Fibroblast of lung (primary cell): ENCODE measurements around the gene ZNF608. TPM values are rescaled to one million over a fixed set of nuclear protein-coding genes. Genes with fewer than 3 reads are reported as not detected.
A peak's percentile ranks its signal among the peaks of the same experiment; 100 is the strongest.

ENCODE experiments used
- DNase-seq, 2 donors: peaks; one replicate each; pipeline versions ENCODE4 v3.0.0 to v3.0.0-alpha.2; 2010; ENCODE audit warnings: low read depth in 2 of 2
- H2AFZ ChIP-seq: 2 replicates; pipeline ENCODE4 v1.5.1; 2012; ENCODE audit warnings: low read length, control low read depth, inconsistent platforms
- H3K27ac ChIP-seq: 2 replicates; pipeline ENCODE4 v1.5.1; 2011; ENCODE audit warnings: low read length, control low read depth; ENCODE audit not compliant: insufficient read depth
- H3K27me3 ChIP-seq: 2 replicates; pipeline ENCODE4 v1.5.1; 2011; ENCODE audit warnings: mild to moderate bottlenecking, low read length; ENCODE audit not compliant: control insufficient read depth, insufficient read depth
- H3K36me3 ChIP-seq: 2 replicates; pipeline ENCODE4 v1.5.1; 2011; ENCODE audit warnings: low read length; ENCODE audit not compliant: control insufficient read depth, insufficient read depth
- H3K4me1 ChIP-seq: 2 replicates; pipeline ENCODE4 v1.5.1; 2011; ENCODE audit warnings: low read length; ENCODE audit not compliant: control insufficient read depth, insufficient read depth; ENCODE audit errors: extremely low read depth
- H3K4me2 ChIP-seq: 2 replicates; pipeline ENCODE4 v1.5.1; 2011; ENCODE audit warnings: low read length, control low read depth; ENCODE audit not compliant: insufficient read depth; ENCODE audit errors: extremely low read depth
- H3K4me3 ChIP-seq, 4 experiments: fragments of 200-600 bp in 1 of 4; sonication (generic) in 1 of 4; replicated peaks in 1 of 4; 2 replicates each; pipeline ENCODE4 v1.5.1; 2011 to 2016; ENCODE audit warnings: low read length in 4 of 4, low read depth in 3 of 4, mild to moderate bottlenecking in 3 of 4, control low read depth in 2 of 4, inconsistent platforms in 1 of 4, mixed read lengths in 1 of 4; ENCODE audit not compliant: insufficient read depth in 1 of 4; ENCODE audit errors: control extremely low read depth in 1 of 4
- H3K79me2 ChIP-seq: 2 replicates; pipeline ENCODE4 v1.5.1; 2012; ENCODE audit warnings: mild to moderate bottlenecking, low read length, inconsistent platforms; ENCODE audit not compliant: control insufficient read depth, insufficient read depth
- H3K9ac ChIP-seq: 2 replicates; pipeline ENCODE4 v1.5.1; 2011; ENCODE audit warnings: mild to moderate bottlenecking, low read length, control low read depth; ENCODE audit not compliant: insufficient read depth
- H3K9me3 ChIP-seq: 2 replicates; pipeline ENCODE4 v1.5.1; 2012; ENCODE audit warnings: low read depth, low read length; ENCODE audit not compliant: control insufficient read depth, insufficient read depth
- H4K20me1 ChIP-seq: 2 replicates; pipeline ENCODE4 v1.5.1; 2011; ENCODE audit warnings: low read length; ENCODE audit not compliant: control insufficient read depth, insufficient read depth; ENCODE audit errors: extremely low read depth
- EZH2 ChIP-seq: IDR thresholded peaks from 2 replicates; pipeline ENCODE4 v1.5.1; 2012; ENCODE audit warnings: low read length, control low read depth, mild to moderate bottlenecking; ENCODE audit errors: missing control alignments
- polyA plus RNA-seq, 2 donors: library from polyadenylated mRNA; depleted of rRNA in 1 of 2; stranded (reverse) in 1 of 2; unstranded in 1 of 2; fragments of >200 nt; gene quantifications; 2 replicates each; pipeline ENCODE4 v1.2.1, GENCODE V29; 2011 to 2012; ENCODE audit warnings: missing spikeins in 1 of 2
- total RNA-seq: library from RNA; depleted of rRNA; stranded (reverse); fragments of >200 nt; gene quantifications from 2 replicates; pipeline ENCODE4 v1.2.1, GENCODE V29; 2014
- TF ChIP-seq, protein P1 (sequence below), 2 donors: IDR thresholded peaks in 1 of 2; conservative IDR thresholded peaks in 1 of 2; 1 replicate in 1 of 2; 2 replicates in 1 of 2; pipeline ENCODE4 v1.5.1; 2011 to 2012; ENCODE audit warnings: low read length in 2 of 2, control low read depth in 1 of 2, inconsistent platforms in 1 of 2, low read depth in 1 of 2, mild to moderate bottlenecking in 1 of 2

Gene ZNF608
- total and polyA plus RNA-seq, 2 donors (not counting 1 experiment from before 2014, with no cell fraction given), result 12.4 to 25.3 TPM

DNA sequence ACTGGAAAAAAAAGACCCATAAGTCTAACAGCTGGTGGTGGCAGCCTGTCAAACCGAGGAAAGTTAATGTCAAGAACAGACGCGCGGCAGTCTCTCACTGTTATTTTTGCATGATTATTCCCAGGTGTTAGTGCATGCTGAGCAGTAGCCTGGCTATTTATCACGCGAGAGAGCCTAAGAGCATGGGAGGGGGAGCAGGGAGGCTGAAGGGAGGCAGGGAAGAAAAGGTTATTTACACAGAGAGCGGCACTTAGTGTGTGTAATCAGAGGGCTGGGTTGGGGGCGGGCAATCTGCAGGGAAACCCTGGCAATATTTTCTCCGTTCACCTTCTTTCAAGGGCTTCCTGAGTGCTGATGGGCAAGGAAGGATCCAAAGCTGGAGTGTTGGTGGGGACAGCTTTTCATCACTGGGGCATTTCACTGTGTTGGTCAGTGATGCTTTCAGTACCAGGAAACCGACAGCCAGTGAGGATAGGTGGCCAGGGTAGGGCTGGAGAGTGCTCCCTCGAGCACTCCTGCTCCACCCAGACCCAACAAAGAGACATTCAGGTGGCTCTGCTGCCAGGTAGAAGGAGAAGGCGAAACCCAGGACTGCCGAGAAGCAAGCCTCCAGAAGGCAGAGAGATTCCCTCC is 39.6 kb downstream of the ZNF608 start:
- peak; percentile 58 to 64 for DNase-seq
- Histone ChIP-seq H3K27ac (no peak overlapping the region), H3K79me2 (peaks cover 12% of the 10 kb centered on the region), H3K9ac (no peak overlapping the region), H3K9me3 (no peaks in the 10 kb centered on the region), H2AFZ (no peak overlapping the region), H3K4me3 (no peak overlapping the region), H3K4me2 (peak overlapping the region; percentile 65), H3K36me3 (no peaks in the 10 kb centered on the region), H4K20me1 (no peaks in the 10 kb centered on the region), H3K4me1 (peaks cover 10% of the 10 kb centered on the region), H3K27me3 (no peaks in the 10 kb centered on the region)
- TF ChIP-seq, protein P1, sequence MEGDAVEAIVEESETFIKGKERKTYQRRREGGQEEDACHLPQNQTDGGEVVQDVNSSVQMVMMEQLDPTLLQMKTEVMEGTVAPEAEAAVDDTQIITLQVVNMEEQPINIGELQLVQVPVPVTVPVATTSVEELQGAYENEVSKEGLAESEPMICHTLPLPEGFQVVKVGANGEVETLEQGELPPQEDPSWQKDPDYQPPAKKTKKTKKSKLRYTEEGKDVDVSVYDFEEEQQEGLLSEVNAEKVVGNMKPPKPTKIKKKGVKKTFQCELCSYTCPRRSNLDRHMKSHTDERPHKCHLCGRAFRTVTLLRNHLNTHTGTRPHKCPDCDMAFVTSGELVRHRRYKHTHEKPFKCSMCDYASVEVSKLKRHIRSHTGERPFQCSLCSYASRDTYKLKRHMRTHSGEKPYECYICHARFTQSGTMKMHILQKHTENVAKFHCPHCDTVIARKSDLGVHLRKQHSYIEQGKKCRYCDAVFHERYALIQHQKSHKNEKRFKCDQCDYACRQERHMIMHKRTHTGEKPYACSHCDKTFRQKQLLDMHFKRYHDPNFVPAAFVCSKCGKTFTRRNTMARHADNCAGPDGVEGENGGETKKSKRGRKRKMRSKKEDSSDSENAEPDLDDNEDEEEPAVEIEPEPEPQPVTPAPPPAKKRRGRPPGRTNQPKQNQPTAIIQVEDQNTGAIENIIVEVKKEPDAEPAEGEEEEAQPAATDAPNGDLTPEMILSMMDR (conservative IDR thresholded peaks at IDR 0.05 in 1 of 2, IDR thresholded peaks at IDR 0.05 in 1 of 2; ENCODE audit: low read depth in 1 of 2, low read length in 2 of 2), result no peak
- TF ChIP-seq EZH2, result no peak

DNA sequence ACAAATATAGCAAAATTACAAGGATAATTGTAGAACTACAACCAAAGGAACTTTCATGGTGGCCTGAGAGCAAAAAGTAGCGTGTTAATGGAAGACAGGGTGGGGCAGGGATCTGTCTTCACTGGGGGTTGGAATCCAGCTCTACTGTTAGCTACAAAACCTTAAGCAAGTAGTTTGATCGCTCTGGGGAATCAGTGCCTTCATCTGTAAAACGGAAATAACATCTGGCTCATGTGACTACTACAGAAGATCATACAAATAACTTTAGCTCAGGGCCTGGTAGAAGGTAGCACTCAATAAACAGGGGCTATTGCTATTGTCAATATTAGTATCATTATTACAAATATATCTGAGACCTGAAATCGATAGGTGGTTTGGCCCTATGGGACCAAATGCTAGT is 40.4 kb downstream of the ZNF608 start:
- Histone ChIP-seq H3K27me3 (no peaks in the 10 kb centered on the region), H4K20me1 (no peaks in the 10 kb centered on the region), H3K4me3 (no peak overlapping the region), H3K27ac (no peak overlapping the region), H2AFZ (no peak overlapping the region), H3K4me2 (no peak overlapping the region), H3K79me2 (peaks cover 12% of the 10 kb centered on the region), H3K36me3 (no peaks in the 10 kb centered on the region), H3K4me1 (peaks cover 10% of the 10 kb centered on the region), H3K9ac (no peak overlapping the region), H3K9me3 (no peaks in the 10 kb centered on the region)
- no peak for TF ChIP-seq EZH2
- TF ChIP-seq, protein P1 (conservative IDR thresholded peaks at IDR 0.05 in 1 of 2, IDR thresholded peaks at IDR 0.05 in 1 of 2; ENCODE audit: low read depth in 1 of 2, low read length in 2 of 2), result no peak
- DNase-seq, result no peak

DNA sequence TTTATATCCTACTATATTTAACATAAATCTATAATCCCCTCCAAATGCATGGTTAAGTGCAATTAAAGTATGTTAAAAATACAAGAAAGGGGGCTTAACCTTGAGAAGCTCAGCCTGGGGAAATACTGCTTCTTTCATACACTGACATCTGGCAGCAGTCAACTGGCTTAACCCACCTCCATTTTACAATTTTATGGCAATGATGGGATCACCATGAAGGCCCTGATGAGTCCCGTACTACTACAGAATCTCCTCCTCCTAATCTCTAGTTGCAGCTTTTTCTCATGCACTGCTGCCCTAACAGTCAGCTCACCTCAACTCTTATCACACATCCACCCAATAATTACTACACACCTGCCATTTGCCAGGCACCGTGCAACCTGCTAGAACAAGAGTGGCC is 40.9 kb downstream of the ZNF608 start:
- H2AFZ ChIP-seq, result no peak overlapping the region
- peaks cover 10% of the 10 kb centered on the region for H3K4me1 ChIP-seq
- H3K9me3 ChIP-seq, result no peaks in the 10 kb centered on the region
- no peak overlapping the region for H3K4me2 ChIP-seq
- H3K9ac ChIP-seq, result no peak overlapping the region
- H4K20me1 ChIP-seq, result no peaks in the 10 kb centered on the region
- no peak overlapping the region for H3K27ac ChIP-seq
- no peak for DNase-seq
- no peaks in the 10 kb centered on the region for H3K27me3 ChIP-seq
- H3K79me2 ChIP-seq, result peaks cover 12% of the 10 kb centered on the region
- H3K4me3 ChIP-seq, result no peak overlapping the region
- TF ChIP-seq EZH2, result no peak
- no peaks in the 10 kb centered on the region for H3K36me3 ChIP-seq
